ENCODE measurements around the gene GCC2.

DNA sequence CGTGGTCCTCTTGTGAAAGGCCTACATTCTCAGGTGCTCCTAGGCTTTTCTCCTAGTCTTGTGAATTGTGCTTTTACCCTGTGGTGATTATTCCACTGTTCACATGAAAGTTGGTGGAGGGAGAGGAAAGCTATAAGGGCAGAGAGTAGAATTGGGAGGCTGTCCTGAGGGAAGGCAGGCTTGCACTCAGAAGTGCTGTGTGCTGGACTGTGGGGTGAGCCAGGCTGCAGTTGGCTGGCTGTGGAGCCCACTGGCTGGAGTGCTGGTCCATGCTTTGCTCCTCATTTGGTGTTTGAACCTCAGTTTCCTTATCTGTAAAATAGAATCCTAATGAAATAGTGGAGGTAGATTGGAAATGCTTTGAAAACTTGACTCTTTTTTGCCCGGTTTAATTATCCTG, 106.6 kb downstream of the GCC2 start:
- TF ChIP-seq, protein P1, sequence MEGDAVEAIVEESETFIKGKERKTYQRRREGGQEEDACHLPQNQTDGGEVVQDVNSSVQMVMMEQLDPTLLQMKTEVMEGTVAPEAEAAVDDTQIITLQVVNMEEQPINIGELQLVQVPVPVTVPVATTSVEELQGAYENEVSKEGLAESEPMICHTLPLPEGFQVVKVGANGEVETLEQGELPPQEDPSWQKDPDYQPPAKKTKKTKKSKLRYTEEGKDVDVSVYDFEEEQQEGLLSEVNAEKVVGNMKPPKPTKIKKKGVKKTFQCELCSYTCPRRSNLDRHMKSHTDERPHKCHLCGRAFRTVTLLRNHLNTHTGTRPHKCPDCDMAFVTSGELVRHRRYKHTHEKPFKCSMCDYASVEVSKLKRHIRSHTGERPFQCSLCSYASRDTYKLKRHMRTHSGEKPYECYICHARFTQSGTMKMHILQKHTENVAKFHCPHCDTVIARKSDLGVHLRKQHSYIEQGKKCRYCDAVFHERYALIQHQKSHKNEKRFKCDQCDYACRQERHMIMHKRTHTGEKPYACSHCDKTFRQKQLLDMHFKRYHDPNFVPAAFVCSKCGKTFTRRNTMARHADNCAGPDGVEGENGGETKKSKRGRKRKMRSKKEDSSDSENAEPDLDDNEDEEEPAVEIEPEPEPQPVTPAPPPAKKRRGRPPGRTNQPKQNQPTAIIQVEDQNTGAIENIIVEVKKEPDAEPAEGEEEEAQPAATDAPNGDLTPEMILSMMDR (IDR thresholded peaks at IDR 0.05; ENCODE audit: insufficient read depth, low read length, poor library complexity, severe bottlenecking) = no peak
- TF ChIP-seq EZH2phosphoT487 (conservative IDR thresholded peaks at IDR 0.05; ENCODE audit: low read length) = no peak

Measured in SU-DHL-6 (cell line).